GM12892 (cell line): ENCODE data around the gene AP2A2.

Experiments
- POLR2A ChIP-seq: IDR thresholded peaks from 2 replicates; pipeline ENCODE4 v1.6.1; 2011; ENCODE audit warnings: low read depth, low read length, control low read depth
- POLR2AphosphoS5 ChIP-seq: IDR thresholded peaks from 2 replicates; pipeline ENCODE4 v1.6.1; 2011; ENCODE audit warnings: low read depth, low read length, control low read depth
- TAF1 ChIP-seq: IDR thresholded peaks from 2 replicates; pipeline ENCODE4 v1.6.1; 2011; ENCODE audit warnings: low read depth, mild to moderate bottlenecking, control low read depth, low read length, borderline replicate concordance

- TF ChIP-seq POLR2AphosphoS5 (no peak), POLR2A (no peak), TAF1 (no peak)
Measured at GRCh38 chr11:900545-900944, 25.1 kb upstream of the AP2A2 start.
